Prostate gland (tissue), 2 donors: ENCODE data around the gene KPNA4. TPM values are rescaled to one million over a fixed set of nuclear protein-coding genes. Genes with fewer than 3 reads are reported as not detected.
"Not testable (repeated sequence)": the region's sequence is repeated elsewhere in the genome, so short reads cannot be mapped to it uniquely, and the experiment has no call there.

Experiments
- DNase-seq: peaks from one replicate; pipeline ENCODE4 v3.0.0-alpha.2; 2019; ENCODE audit warnings: low spot score
- H3K27ac ChIP-seq, 2 donors: fragments of 200-600 bp; sonication (generic); 2 replicates each; pipeline ENCODE4 v1.5.1; 2017 to 2019
- H3K27me3 ChIP-seq: fragments of 200-600 bp; sonication (generic); replicated peaks from 2 replicates; pipeline ENCODE4 v1.5.1; 2019; ENCODE audit not compliant: insufficient read depth
- H3K36me3 ChIP-seq, 2 donors: fragments of 200-600 bp; sonication (generic); 1 replicate in 1 of 2; 2 replicates in 1 of 2; pipeline versions ENCODE4 v1.5.1 to v1.8.1; 2017 to 2019
- H3K4me1 ChIP-seq: fragments of 200-600 bp; sonication (generic); replicated peaks from 2 replicates; pipeline ENCODE4 v1.5.1; 2019
- H3K4me3 ChIP-seq, 2 donors: fragments of 200-600 bp; sonication (generic); 2 replicates each; pipeline ENCODE4 v1.5.1; 2017 to 2019
- H3K9me3 ChIP-seq: fragments of 200-600 bp; sonication (generic); 2 replicates; pipeline ENCODE4 v1.5.1; 2017
- POLR2A ChIP-seq: fragments of 450-650 bp; IDR thresholded peaks from one replicate; pipeline ENCODE4 v1.6.1; 2016; ENCODE audit warnings: antibody characterized with exemption, mild to moderate bottlenecking
- POLR2AphosphoS5 ChIP-seq: sonication (generic); formaldehyde crosslinking; IDR thresholded peaks from one replicate; pipeline ENCODE4 v1.6.1; 2017; ENCODE audit warnings: antibody characterized with exemption
- WGBS: methylation state at CpG from one replicate; pipeline ENCODE4 v1.1.5; 2018; 5-methylcytosine and 5-hydroxymethylcytosine counted together
- intact Hi-C: fragments of 100-400 bp; cut with DNase I; formaldehyde crosslinking; loops from one replicate; pipeline ENCODE4 v1.14.2; 2022
- total RNA-seq, 2 donors: library from RNA; depleted of rRNA; stranded (reverse); fragments of >200 nt; gene quantifications; one replicate each; pipeline ENCODE4 v1.1.0, GENCODE V29; 2016
- TF ChIP-seq, protein P1 (sequence below), 4 experiments: fragments of 200-600 bp in 2 of 4; fragments of 450-650 bp in 2 of 4; sonication (generic) in 2 of 4; IDR thresholded peaks; 1 replicate in 3 of 4; 2 replicates in 1 of 4; pipeline ENCODE4 v1.5.1; 2016 to 2019; ENCODE audit warnings: antibody characterized with exemption in 4 of 4, mild to moderate bottlenecking in 2 of 4, moderate library complexity in 2 of 4

Gene KPNA4
- total RNA-seq, 2 donors from 2014 or later: 19.5 to 29.2 TPM

- no peaks in the 10 kb centered on the region for H3K36me3 ChIP-seq
- H3K27me3 ChIP-seq: no peaks in the 10 kb centered on the region
- no peak overlapping the region for H3K27ac ChIP-seq
- TF ChIP-seq POLR2AphosphoS5 (no peak), POLR2A (no peak)
- TF ChIP-seq, protein P1, sequence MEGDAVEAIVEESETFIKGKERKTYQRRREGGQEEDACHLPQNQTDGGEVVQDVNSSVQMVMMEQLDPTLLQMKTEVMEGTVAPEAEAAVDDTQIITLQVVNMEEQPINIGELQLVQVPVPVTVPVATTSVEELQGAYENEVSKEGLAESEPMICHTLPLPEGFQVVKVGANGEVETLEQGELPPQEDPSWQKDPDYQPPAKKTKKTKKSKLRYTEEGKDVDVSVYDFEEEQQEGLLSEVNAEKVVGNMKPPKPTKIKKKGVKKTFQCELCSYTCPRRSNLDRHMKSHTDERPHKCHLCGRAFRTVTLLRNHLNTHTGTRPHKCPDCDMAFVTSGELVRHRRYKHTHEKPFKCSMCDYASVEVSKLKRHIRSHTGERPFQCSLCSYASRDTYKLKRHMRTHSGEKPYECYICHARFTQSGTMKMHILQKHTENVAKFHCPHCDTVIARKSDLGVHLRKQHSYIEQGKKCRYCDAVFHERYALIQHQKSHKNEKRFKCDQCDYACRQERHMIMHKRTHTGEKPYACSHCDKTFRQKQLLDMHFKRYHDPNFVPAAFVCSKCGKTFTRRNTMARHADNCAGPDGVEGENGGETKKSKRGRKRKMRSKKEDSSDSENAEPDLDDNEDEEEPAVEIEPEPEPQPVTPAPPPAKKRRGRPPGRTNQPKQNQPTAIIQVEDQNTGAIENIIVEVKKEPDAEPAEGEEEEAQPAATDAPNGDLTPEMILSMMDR (IDR thresholded peaks at IDR 0.05): no peak
- H3K9me3 ChIP-seq: no peaks in the 10 kb centered on the region
- no peaks in the 10 kb centered on the region for H3K4me1 ChIP-seq
- DNase-seq: no peak
- intact Hi-C loops: no loop called here
- 19% methylated on average over 2 of the region's 2 CpGs for WGBS
- no peak overlapping the region for H3K4me3 ChIP-seq
These were observed 43.5 kb upstream of the KPNA4 start for GRCh38 chr3:160608870-160609269.

DNA sequence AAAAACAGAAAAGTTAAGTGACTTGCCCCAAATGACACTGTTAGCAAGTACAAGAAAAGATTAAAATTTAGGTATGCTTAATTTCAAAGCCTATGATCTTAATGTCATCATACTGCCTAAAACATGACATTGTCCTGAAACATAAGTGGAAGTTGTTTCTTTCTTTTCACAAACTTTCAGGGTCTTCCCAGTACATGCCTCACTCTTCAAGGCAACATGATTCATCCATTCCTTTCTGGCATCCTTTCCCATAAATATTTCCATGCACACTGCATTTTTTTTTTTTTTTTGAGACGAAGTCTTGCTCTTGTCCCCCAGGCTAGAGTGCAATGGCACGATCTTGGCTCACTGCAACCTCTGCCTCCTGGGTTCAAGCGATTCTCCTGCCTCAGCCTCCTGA, 42.5 kb upstream of the KPNA4 start:
- 67% methylated on average over 3 of the region's 3 CpGs for WGBS
- TF ChIP-seq, protein P1 (IDR thresholded peaks at IDR 0.05): no peak
- TF ChIP-seq POLR2AphosphoS5 (no peak), POLR2A (no peak)
- intact Hi-C loops: no loop called here
- DNase-seq: no peak
- no peaks in the 10 kb centered on the region for H3K9me3 ChIP-seq
- no peaks in the 10 kb centered on the region for H3K4me1 ChIP-seq
- H3K27me3 ChIP-seq: no peaks in the 10 kb centered on the region
- H3K27ac ChIP-seq: no peak overlapping the region
- H3K4me3 ChIP-seq: no peak overlapping the region
- no peaks in the 10 kb centered on the region for H3K36me3 ChIP-seq

GRCh38 chr3:160605315-160605714, 39.9 kb upstream of the KPNA4 start:
- Histone ChIP-seq H3K9me3 (no peaks in the 10 kb centered on the region), H3K36me3 (no peaks in the 10 kb centered on the region), H3K4me1 (no peaks in the 10 kb centered on the region), H3K27me3 (no peaks in the 10 kb centered on the region), H3K4me3 (no peak overlapping the region), H3K27ac (no peak overlapping the region)
- intact Hi-C loops: no loop called here
- DNase-seq: no peak
- TF ChIP-seq POLR2A (no peak), POLR2AphosphoS5 (no peak)
- TF ChIP-seq, protein P1 (IDR thresholded peaks at IDR 0.05): no peak

DNA sequence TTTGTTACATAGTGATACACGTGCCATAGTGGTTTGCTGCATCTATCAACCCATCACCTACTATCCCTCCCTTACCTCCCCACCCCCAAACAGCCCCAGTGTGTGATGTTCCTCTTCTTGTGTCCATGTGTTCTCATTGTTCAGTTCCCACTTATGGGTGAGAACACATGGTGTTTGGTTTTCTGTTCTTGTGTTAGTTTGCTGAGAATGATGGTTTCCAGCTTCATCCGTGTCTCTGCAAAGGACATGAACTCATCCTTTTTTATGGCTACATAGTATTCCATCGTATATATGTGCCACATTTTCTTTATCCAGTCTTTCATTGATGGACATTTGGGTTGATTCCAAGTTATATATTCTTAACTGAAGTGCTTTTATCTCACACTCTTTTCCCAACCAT, 38.5 kb upstream of the KPNA4 start:
- WGBS: 90% methylated on average over 3 of the region's 3 CpGs
- H3K27ac ChIP-seq, H3K4me1 ChIP-seq, H3K4me3 ChIP-seq, H3K27me3 ChIP-seq, H3K36me3 ChIP-seq, H3K9me3 ChIP-seq, DNase-seq, intact Hi-C loops: not testable (repeated sequence)

DNA sequence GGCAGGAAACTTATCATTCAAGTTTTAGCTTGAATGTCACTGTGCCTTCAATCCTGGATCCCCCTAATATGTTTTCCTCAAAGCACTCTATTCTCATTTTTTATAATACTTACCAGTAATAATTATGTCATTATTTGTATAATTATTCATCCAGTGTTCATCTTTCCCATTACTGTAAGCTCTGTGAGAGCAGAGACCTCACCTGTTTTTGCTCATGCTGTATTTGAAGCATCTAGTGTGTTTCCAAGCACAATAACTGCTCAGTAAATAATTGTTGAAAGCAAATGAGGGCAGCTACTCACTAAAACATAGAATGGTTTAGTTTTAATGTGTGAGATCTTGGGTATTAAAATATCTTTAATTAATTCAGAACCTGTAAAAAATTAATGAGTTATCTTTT, 36.9 kb upstream of the KPNA4 start:
- H3K9me3 ChIP-seq: no peaks in the 10 kb centered on the region

More for the DNA sequence above, 36.9 kb upstream of the KPNA4 start:
- Histone ChIP-seq H3K27me3 (no peaks in the 10 kb centered on the region), H3K4me1 (no peaks in the 10 kb centered on the region), H3K36me3 (no peaks in the 10 kb centered on the region), H3K27ac (no peak overlapping the region), H3K4me3 (no peak overlapping the region)
- intact Hi-C loops: no loop called here
- TF ChIP-seq, protein P1 (IDR thresholded peaks at IDR 0.05): no peak
- TF ChIP-seq POLR2A (no peak), POLR2AphosphoS5 (no peak)
- DNase-seq: no peak
